Endometrial microvascular endothelial cells (primary cell): ENCODE measurements around the gene GMDS. TPM values are rescaled to one million over a fixed set of nuclear protein-coding genes. Genes with fewer than 3 reads are reported as not detected.
"Not testable (repeated sequence)": the region's sequence is repeated elsewhere in the genome, so short reads cannot be mapped to it uniquely, and the experiment has no call there.

Experiments
- in situ Hi-C: cut with HindIII; loops from 2 replicates; pipeline ENCODE4 v1.10.0; 2017; ENCODE audit warnings: low sequenced_read_pairs, low pct_unique_long_range_greater_than_20kb; ENCODE audit errors: inconsistent ontology term
- total RNA-seq: library from RNA; depleted of rRNA; stranded (reverse); fragments of >200 nt; gene quantifications from one replicate; pipeline ENCODE4 v1.2.3, GENCODE V29; 2015; ENCODE audit errors: inconsistent ontology term

Gene GMDS
- total RNA-seq, 1 donor from 2014 or later: 7.4 TPM

- in situ Hi-C loops: not testable (repeated sequence)
Measured at GRCh38 chr6:1691828-1692227, 553.6 kb downstream of the GMDS start.

GRCh38 chr6:1690656-1691055 is 554.7 kb downstream of the GMDS start:
- in situ Hi-C loops: not testable (repeated sequence)

GRCh38 chr6:1689141-1689540 is 556.3 kb downstream of the GMDS start:
- in situ Hi-C loops: no loop called here

DNA sequence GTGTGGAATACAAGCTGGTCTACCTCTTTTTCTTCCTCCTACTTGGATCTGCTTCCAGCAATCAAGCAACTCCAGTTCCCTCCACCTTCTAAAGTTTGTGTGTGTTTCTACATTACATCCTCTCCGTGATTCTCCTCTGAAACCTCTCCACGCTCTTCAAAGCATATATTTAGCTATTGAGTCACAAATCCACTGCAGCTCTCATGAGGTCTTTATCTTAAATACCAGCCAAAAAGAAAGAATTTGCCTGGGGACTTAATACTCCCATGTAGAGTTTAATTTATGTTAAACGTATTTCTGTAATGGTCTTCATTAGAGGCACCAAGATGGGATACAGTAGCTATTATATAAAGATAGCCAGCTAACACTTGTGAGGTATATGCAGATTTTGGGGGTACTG is 557.0 kb downstream of the GMDS start:
- in situ Hi-C loops: no loop called here

DNA sequence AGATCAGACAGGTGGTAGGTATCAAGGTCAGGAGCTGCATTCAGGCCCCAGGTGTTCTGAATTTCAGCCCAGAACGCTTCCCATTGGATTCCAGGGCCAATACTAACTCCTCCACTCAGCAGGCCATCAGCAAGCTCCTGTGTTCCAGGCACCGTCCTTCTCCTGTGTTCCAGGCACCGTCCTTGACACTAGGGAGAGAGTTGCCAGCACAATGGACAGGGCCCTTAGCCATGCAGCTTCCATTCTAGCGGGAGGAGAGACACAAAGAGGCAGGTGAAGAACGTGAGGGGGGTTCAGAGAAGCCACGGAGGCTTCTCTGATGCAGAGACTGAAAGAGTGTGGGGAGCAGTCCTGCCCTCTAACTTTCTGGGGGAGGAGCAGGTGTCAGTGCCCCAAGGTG is 558.0 kb downstream of the GMDS start:
- in situ Hi-C loops: no loop called here

DNA sequence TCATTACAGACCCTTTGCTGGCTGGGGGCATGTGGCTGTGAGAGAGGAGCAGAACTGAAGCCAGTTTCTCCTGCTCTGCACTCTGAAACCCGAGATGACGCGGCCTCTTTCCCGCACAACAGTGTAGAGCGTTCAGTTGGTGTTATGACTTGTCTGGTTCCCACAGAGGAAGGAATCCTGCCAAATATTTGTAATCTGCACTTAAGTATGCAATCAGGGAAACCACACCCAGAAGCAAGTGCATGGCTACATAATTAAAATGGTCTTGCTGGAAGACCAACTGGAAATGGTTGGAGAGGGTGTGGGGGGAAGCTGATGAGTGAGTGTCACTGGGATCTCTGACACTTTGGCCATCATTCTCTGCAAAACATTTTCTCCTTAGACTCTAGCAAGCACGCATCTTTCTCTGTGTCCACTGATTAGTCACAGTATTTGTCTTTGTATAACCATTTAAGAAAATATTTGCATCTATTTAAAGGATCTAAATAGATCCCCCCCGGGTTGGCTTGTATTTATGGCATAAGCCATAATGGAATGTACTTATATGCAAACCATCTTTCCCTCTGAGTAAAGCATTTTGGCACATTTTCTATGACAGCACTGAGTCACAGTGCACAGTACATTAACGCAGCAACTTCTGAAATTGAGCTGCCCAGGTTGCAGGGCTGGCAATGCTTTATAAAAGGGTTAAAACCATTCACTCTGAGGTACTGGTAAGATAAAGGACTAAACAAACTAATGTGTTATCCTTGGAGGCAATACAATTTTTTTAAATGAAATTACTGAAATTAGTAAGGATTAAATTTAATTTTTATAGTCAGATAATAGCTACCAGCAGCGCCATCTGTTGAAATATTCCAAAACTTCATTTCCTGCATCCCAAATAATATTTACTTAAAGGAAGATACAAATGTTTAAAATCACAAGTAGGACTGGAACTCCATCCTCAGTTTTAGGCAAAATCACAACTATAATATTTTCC is 559.0 kb downstream of the GMDS start:
- in situ Hi-C loops: no loop called here

DNA sequence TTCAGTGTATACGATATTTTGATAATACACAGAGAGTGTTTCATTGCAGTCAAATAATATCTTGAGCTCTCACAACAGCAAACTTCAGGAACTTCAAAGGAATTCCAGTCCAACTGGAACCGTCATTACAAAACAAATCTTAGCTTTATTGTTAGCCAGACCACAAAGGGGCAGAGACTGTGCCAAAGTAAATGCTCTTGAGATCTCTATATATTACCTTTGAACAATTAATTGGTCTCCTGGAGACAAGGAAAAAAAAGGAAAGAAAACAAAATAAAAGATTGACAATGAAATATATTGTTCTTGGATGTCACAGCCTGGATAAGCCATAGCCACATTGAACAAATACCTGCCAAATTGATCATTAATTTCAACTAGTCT is 565.7 kb downstream of the GMDS start:
- in situ Hi-C loops: no loop called here

DNA sequence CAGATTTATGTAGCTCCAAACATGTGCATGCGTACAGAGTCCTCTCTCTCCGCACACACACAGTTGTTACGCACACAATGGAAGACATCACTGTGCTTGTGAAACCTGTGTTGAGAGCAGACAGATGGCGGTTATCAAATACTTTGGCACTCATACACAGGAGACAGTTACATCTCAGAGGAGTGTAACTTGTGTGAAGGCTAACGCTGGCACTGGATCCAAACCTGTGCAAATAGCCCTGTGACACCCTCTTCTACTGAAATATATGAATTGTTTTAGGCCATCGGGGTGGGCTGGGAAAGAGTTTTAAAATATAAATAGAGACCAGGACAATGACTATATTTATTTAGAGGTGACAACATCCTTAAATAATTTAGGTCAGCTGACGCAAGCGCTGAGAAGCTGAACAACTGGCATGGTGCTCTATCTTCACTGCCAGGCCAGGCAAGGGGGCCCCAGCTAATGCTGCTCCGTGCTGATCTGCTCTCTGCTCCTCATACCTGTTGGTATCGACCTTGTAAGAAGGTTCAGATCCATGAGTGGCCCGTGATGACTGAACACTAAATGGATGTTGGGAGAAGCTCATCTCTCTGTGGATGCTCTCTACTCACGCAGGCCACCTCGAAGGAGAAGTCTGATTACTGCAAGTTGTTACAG is 566.2 kb downstream of the GMDS start:
- in situ Hi-C loops: no loop called here

DNA sequence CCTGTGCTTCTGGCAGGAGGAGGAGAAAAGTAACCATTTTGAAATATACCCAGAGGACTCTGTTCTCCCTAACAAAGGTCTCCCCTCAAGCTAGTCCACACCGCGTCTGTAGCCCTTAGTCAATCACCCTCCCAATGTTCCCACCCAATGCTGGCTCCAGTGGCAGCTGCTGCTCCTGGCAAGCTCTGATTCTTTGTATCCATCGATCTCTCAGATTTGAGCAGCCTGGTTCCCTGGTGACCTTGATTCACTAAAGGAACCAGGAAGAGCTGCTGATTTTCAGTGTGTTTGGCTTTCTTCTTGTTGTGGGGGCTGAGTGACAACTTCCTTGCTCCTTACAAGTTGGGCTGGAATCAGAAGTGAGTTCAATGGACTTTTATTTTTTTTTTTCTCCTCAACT is 567.2 kb downstream of the GMDS start:
- in situ Hi-C loops: no loop called here

- in situ Hi-C loops: no loop called here
Measured at GRCh38 chr6:1672379-1672778, 573.0 kb downstream of the GMDS start.

DNA sequence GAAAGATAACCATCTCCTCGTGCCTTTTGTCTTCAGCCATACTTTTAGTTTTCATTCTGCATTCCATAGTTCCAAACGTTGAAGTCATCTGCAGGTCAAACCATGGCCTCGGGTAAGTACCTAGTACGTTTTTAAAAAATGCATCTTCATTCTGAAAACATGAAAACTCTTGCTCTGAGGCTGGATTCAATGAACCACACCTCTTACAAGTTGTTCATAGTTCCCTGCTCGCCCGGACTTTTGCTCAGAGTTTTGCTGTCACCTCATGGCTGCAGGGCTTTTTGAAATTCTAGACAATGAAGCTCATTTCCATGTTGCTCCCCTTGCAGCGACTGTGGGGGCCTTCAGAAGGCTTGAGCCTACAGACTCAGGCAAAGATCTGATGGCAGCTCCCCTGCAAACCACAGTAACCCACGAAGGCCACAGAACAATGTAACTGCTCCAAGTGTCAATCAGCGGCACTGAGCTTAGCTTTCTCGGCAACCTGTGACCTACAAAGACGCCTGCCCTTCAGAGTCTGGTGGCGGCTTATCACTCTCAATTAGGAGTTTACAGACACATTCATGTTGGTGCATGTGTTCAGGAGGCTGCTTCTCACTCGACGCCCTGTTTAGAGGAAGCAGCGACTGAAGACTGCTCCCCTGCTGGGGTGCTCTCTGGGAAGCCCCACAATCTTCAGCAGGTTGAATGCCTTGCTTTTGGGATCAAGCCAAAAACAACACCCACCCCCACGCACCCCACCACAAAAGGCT is 574.5 kb downstream of the GMDS start:
- in situ Hi-C loops: no loop called here

- in situ Hi-C loops: no loop called here
Measured at GRCh38 chr6:1669996-1670395, 575.4 kb downstream of the GMDS start.

GRCh38 chr6:1668456-1668855 is 576.9 kb downstream of the GMDS start:
- in situ Hi-C loops: not testable (repeated sequence)

GRCh38 chr6:1667805-1668175 is 577.6 kb downstream of the GMDS start:
- in situ Hi-C loops: no loop called here

DNA sequence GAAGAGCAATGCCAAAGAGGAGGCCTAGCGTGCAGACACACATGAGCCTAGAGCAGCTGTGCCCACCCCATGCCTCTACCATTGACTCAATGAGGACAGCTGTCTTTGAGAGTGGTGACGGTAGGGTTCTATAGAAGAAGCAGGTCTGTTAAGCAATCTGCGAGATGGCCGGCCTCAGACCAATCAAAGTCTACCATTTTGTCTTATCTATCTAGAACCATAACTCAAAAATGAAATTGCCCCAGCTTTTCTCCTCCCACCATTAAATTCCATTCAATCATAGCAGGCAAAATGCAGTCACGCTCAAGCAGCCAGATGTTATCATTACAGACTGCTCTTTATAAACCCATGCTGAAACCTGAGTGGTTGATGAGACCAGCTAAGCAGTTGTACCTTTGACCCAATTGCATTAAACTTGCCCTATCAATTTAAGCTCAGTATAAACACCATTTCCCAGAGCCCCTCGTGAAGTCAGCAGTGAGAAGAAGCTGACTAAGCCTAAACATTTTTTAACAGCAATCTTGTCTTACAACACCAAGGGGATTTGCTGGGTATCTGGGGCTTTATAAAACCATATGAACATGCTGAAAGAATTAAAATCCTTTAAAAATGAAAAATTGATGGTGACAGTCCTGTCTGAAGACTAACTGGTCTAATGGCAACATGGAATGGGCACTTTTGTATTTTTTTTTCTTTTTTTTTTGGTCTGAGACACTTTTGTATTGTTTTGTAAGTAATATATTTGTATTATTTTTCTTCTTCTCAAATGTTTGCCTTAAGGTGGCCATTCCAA is 578.2 kb downstream of the GMDS start:
- in situ Hi-C loops: no loop called here

GRCh38 chr6:1665214-1665613 is 580.2 kb downstream of the GMDS start:
- in situ Hi-C loops: no loop called here

GRCh38 chr6:1664329-1664728 is 581.1 kb downstream of the GMDS start:
- in situ Hi-C loops: no loop called here

- in situ Hi-C loops: no loop called here
Measured at GRCh38 chr6:1663511-1663910, 581.9 kb downstream of the GMDS start.

DNA sequence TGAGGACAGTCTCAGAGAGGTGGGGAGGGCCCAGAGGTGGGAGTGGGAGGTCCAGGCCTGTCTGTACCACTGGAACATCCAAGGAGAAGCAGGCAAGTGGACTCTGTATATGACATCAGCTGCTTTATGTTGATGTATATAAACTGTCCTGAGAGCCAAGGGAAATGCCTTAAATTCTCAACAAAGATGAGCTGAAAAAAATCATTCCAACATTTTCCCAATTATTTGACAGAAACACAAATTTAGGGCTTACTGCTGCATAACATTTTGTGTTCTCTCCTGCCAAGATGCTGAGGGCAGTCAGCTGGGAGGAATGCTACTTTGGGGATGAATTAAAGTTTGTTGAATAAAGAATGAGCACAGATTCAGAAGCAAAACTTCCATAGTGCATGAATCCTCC is 582.9 kb downstream of the GMDS start:
- in situ Hi-C loops: no loop called here
